Keratinocyte (primary cell): ENCODE measurements around the gene ABCC8. TPM values are rescaled to one million over a fixed set of nuclear protein-coding genes. Genes with fewer than 3 reads are reported as not detected.

Experiments used
- DNase-seq: peaks from one replicate; pipeline ENCODE4 v3.0.0-alpha.2; 2011; ENCODE audit warnings: low read depth, missing footprints, low spot score
- FAIRE-seq: peaks from 2 replicates; lab custom pipeline; 2011; peaks lifted over from hg19 to GRCh38; lab: Jason Lieb, UNC
- H2AFZ ChIP-seq: 2 replicates; pipeline ENCODE4 v1.6.0; 2012; ENCODE audit warnings: low read length, control low read depth, inconsistent platforms; ENCODE audit not compliant: control insufficient read depth
- H3K27ac ChIP-seq: 2 replicates; pipeline ENCODE4 v1.5.1; 2011; ENCODE audit warnings: low read length; ENCODE audit not compliant: control insufficient read depth, insufficient read depth
- H3K27me3 ChIP-seq: 3 replicates; pipeline ENCODE4 v1.6.0; 2011; ENCODE audit warnings: low read length; ENCODE audit not compliant: control insufficient read depth, insufficient read depth; ENCODE audit errors: extremely low read depth
- H3K36me3 ChIP-seq, 2 experiments: 2 replicates in 1 of 2; 3 replicates in 1 of 2; pipeline ENCODE4 v1.5.1; 2011; ENCODE audit warnings: low read length in 2 of 2, mild to moderate bottlenecking in 1 of 2; ENCODE audit not compliant: control insufficient read depth in 2 of 2, insufficient read depth in 2 of 2; ENCODE audit errors: extremely low read depth in 1 of 2
- H3K4me1 ChIP-seq: 3 replicates; pipeline ENCODE4 v1.5.1; 2011; ENCODE audit warnings: low read length; ENCODE audit not compliant: control insufficient read depth, insufficient read depth; ENCODE audit errors: extremely low read depth
- H3K4me2 ChIP-seq: 3 replicates; pipeline ENCODE4 v1.6.0; 2011; ENCODE audit warnings: low read depth, low read length; ENCODE audit not compliant: control insufficient read depth, insufficient read depth; ENCODE audit errors: extremely low read depth
- H3K4me3 ChIP-seq, 3 experiments: fragments of 200-600 bp in 1 of 3; sonication (generic) in 1 of 3; 2 replicates in 2 of 3; 3 replicates in 1 of 3; pipeline ENCODE4 v1.5.1; 2011 to 2016; ENCODE audit warnings: low read length in 3 of 3, mild to moderate bottlenecking in 3 of 3, control low read depth in 2 of 3, inconsistent platforms in 1 of 3, low read depth in 1 of 3, mixed read lengths in 1 of 3, mixed run types in 1 of 3, moderate library complexity in 1 of 3; ENCODE audit not compliant: control insufficient read depth in 2 of 3, insufficient read depth in 2 of 3; ENCODE audit errors: extremely low read depth in 1 of 3
- H3K79me2 ChIP-seq: 2 replicates; pipeline ENCODE4 v1.6.0; 2012; ENCODE audit warnings: low read length; ENCODE audit not compliant: control insufficient read depth, insufficient read depth
- H3K9ac ChIP-seq: 3 replicates; pipeline ENCODE4 v1.6.0; 2011; ENCODE audit warnings: low read length; ENCODE audit not compliant: control insufficient read depth, insufficient read depth; ENCODE audit errors: extremely low read depth
- H3K9me1 ChIP-seq: 3 replicates; pipeline ENCODE4 v1.6.0; 2011; ENCODE audit warnings: low read length; ENCODE audit not compliant: control insufficient read depth, insufficient read depth; ENCODE audit errors: extremely low read depth
- H3K9me3 ChIP-seq: 2 replicates; pipeline ENCODE4 v1.5.1; 2012; ENCODE audit warnings: low read depth, low read length; ENCODE audit not compliant: control insufficient read depth
- H4K20me1 ChIP-seq: 3 replicates; pipeline ENCODE4 v1.6.0; 2011; ENCODE audit warnings: low read length; ENCODE audit not compliant: control insufficient read depth, insufficient read depth; ENCODE audit errors: extremely low read depth
- EZH2 ChIP-seq: IDR thresholded peaks from one replicate; pipeline ENCODE4 v1.6.1; 2012; ENCODE audit warnings: inconsistent platforms, mild to moderate bottlenecking, low read length, moderate library complexity
- dilution Hi-C: fragments of 300-500 bp; cut with MboI; formaldehyde crosslinking; loops from one replicate; pipeline ENCODE4 v1.7.0; 2020; ENCODE audit warnings: low sequenced_read_pairs; ENCODE audit not compliant: extremely low pct_ligation_motif_present
- polyA plus RNA-seq, 5 experiments: library from polyadenylated mRNA; depleted of rRNA in 3 of 5; stranded (reverse) in 3 of 5; stranded (forward) in 1 of 5; unstranded in 1 of 5; fragments of >200 nt; gene quantifications; 1 replicate in 1 of 5; 2 replicates in 3 of 5; 3 replicates in 1 of 5; pipeline versions ENCODE4 v1.2.1 to v1.2.3, GENCODE V29; 2011 to 2012; ENCODE audit warnings: missing spikeins in 2 of 5, low read depth in 1 of 5, low replicate concordance in 1 of 5
- TF ChIP-seq, protein P1 (sequence below), 3 experiments: IDR thresholded peaks in 1 of 3; conservative IDR thresholded peaks in 1 of 3; optimal IDR thresholded peaks in 1 of 3; 2 replicates in 2 of 3; 3 replicates in 1 of 3; pipeline versions ENCODE3 to v1.5.1; 2011; ENCODE audit warnings: low read length in 3 of 3, mild to moderate bottlenecking in 3 of 3, moderate library complexity in 2 of 3, control low read depth in 1 of 3, inconsistent platforms in 1 of 3; ENCODE audit not compliant: insufficient read depth in 2 of 3; ENCODE audit errors: extremely low read depth in 1 of 3

Gene ABCC8
- polyA plus RNA-seq, 1 donor (not counting 4 experiments of a cell fraction or from before 2014, with no cell fraction given) = not detected

DNA sequence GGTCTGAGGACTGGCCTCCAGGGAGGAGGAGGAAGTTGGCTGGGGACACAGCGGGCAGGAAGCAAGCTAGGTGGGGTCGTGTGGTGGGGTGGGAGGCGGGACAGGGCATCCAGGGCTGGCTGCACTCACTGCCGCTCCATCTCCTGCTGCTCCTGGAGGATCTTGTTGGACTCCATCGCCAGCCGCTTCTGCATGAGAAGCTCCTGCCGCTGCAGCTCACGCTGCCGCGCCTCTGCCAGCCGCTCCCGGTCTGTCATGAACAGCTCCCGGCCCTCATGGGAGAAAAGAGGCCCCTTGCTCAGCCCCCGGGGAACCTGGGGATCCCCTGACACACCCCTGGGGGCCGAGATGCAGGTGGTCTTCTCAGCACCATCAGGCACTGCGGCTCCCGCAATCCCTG, 46.0 kb upstream of the ABCC8 start:
- Histone ChIP-seq H3K9ac (no peak overlapping the region), H3K4me1 (no peaks in the 10 kb centered on the region), H4K20me1 (no peaks in the 10 kb centered on the region), H3K4me3 (no peak overlapping the region), H3K79me2 (no peaks in the 10 kb centered on the region), H3K9me1 (no peaks in the 10 kb centered on the region), H3K27me3 (no peaks in the 10 kb centered on the region), H3K36me3 (no peaks in the 10 kb centered on the region), H2AFZ (no peak overlapping the region), H3K4me2 (no peak overlapping the region), H3K27ac (no peak overlapping the region), H3K9me3 (no peaks in the 10 kb centered on the region)
- dilution Hi-C loops = no loop called here
- FAIRE-seq (no peak), DNase-seq (no peak)
- TF ChIP-seq, protein P1, sequence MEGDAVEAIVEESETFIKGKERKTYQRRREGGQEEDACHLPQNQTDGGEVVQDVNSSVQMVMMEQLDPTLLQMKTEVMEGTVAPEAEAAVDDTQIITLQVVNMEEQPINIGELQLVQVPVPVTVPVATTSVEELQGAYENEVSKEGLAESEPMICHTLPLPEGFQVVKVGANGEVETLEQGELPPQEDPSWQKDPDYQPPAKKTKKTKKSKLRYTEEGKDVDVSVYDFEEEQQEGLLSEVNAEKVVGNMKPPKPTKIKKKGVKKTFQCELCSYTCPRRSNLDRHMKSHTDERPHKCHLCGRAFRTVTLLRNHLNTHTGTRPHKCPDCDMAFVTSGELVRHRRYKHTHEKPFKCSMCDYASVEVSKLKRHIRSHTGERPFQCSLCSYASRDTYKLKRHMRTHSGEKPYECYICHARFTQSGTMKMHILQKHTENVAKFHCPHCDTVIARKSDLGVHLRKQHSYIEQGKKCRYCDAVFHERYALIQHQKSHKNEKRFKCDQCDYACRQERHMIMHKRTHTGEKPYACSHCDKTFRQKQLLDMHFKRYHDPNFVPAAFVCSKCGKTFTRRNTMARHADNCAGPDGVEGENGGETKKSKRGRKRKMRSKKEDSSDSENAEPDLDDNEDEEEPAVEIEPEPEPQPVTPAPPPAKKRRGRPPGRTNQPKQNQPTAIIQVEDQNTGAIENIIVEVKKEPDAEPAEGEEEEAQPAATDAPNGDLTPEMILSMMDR (optimal IDR thresholded peaks at IDR 0.05 in 1 of 3, IDR thresholded peaks at IDR 0.05 in 1 of 3, conservative IDR thresholded peaks at IDR 0.05 in 1 of 3; ENCODE audit: extremely low read depth in 1 of 3, insufficient read depth in 2 of 3, low read length in 3 of 3) = no peak
- TF ChIP-seq EZH2 = no peak

DNA sequence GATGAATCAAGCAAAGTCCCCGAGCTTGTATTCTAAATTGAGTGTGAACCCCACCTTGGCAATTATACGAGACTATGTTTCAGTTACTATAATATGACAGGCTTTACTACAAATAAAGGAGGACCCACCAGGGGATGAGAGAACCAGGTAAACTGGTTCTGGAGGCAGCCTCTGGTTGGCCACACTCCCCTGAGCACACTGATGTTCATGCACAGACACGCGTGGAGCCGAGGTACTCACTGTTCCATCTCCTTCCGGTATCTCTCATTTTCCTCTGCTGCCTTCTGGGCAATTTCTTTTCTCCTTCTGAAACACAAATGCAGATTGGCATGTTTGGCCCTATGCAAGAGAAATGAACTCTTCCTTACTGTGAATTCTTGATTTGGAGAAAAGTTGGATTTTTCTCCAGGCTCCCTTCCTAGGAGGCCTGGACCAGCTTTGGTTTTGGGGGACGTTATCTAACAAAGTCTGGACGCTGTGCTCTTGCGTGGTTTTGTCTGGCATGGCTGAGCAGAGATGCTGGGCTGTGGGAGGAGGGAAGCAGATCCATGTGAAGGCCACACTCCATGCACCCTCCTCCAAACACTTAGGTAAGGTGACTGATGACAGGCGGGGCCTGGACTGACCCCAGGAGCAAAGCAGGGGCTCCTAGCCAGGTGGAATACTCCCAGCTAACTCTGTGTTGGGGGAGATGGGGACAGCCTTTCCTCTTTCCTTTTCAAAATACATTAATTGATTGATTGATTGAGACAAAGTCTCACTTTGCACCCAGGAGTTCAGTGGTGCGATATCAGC, 44.7 kb upstream of the ABCC8 start:
- no peak overlapping the region for H3K4me2 ChIP-seq
- dilution Hi-C loops = no loop called here
- no peaks in the 10 kb centered on the region for H4K20me1 ChIP-seq
- TF ChIP-seq, protein P1 (optimal IDR thresholded peaks at IDR 0.05 in 1 of 3, IDR thresholded peaks at IDR 0.05 in 1 of 3, conservative IDR thresholded peaks at IDR 0.05 in 1 of 3; ENCODE audit: extremely low read depth in 1 of 3, insufficient read depth in 2 of 3, low read length in 3 of 3) = no peak
- no peak for TF ChIP-seq EZH2
- FAIRE-seq (no peak), DNase-seq (no peak)
- no peaks in the 10 kb centered on the region for H3K9me1 ChIP-seq
- no peak overlapping the region for H3K4me3 ChIP-seq
- no peaks in the 10 kb centered on the region for H3K79me2 ChIP-seq
- H3K9me3 ChIP-seq = no peaks in the 10 kb centered on the region
- H3K27me3 ChIP-seq = peaks cover 6% of the 10 kb centered on the region
- H3K9ac ChIP-seq = no peak overlapping the region
- H2AFZ ChIP-seq = no peak overlapping the region
- H3K27ac ChIP-seq = no peak overlapping the region
- no peaks in the 10 kb centered on the region for H3K4me1 ChIP-seq
- no peaks in the 10 kb centered on the region for H3K36me3 ChIP-seq
